HL-60 (cell line): ENCODE data around the gene CASQ2.

Experiments
- CTCF ChIP-seq: IDR thresholded peaks from one replicate; pipeline ENCODE4 v1.5.1; 2011; ENCODE audit warnings: low read length, control low read depth, inconsistent platforms; ENCODE audit not compliant: insufficient read depth
- GABPA ChIP-seq: IDR thresholded peaks from 2 replicates; pipeline ENCODE4 v1.6.1; 2012; ENCODE audit warnings: low read depth
- POLR2AphosphoS5 ChIP-seq: IDR thresholded peaks from 2 replicates; pipeline ENCODE4 v1.6.1; 2012; ENCODE audit warnings: low read depth
- REST ChIP-seq: IDR thresholded peaks from 2 replicates; pipeline ENCODE4 v1.6.1; 2012; ENCODE audit warnings: low read depth; ENCODE audit not compliant: insufficient replicate concordance

GRCh38 chr1:115753361-115753760 is 15.2 kb downstream of the CASQ2 start:
- TF ChIP-seq POLR2AphosphoS5: no peak
- TF ChIP-seq CTCF: no peak
- no peak for TF ChIP-seq REST
- no peak for TF ChIP-seq GABPA
